Glutamatergic neuron (in vitro differentiated cells): ENCODE measurements around the gene OR2L5. TPM values are rescaled to one million over a fixed set of nuclear protein-coding genes. Genes with fewer than 3 reads are reported as not detected.

Source experiments
- DNase-seq: peaks from one replicate; pipeline ENCODE4 v3.0.0; 2022
- H3K27ac Mint-ChIP-seq: one replicate; pipeline ENCODE4 v1.8.0; 2020; ENCODE audit warnings: mild to moderate bottlenecking, mixed read lengths, inconsistent platforms; ENCODE audit not compliant: unreplicated experiment
- H3K27me3 Mint-ChIP-seq: one replicate; pipeline ENCODE4 v1.8.0; 2020; ENCODE audit warnings: mild to moderate bottlenecking, moderate library complexity, mixed read lengths, inconsistent platforms; ENCODE audit not compliant: unreplicated experiment
- H3K36me3 Mint-ChIP-seq: one replicate; pipeline ENCODE4 v1.8.0; 2020; ENCODE audit warnings: mild to moderate bottlenecking, mixed read lengths, inconsistent platforms; ENCODE audit not compliant: unreplicated experiment
- H3K4me1 Mint-ChIP-seq: one replicate; pipeline ENCODE4 v1.8.0; 2020; ENCODE audit warnings: mild to moderate bottlenecking, low read depth, mixed read lengths, inconsistent platforms; ENCODE audit not compliant: unreplicated experiment
- H3K4me3 Mint-ChIP-seq: one replicate; pipeline ENCODE4 v1.8.0; 2020; ENCODE audit warnings: mild to moderate bottlenecking, mixed read lengths, inconsistent platforms; ENCODE audit not compliant: unreplicated experiment
- H3K9me3 Mint-ChIP-seq: one replicate; pipeline ENCODE4 v1.8.0; 2020; ENCODE audit warnings: mild to moderate bottlenecking, moderate library complexity, mixed read lengths, inconsistent platforms; ENCODE audit not compliant: unreplicated experiment
- CTCF ChIP-seq: fragments of 200-600 bp; sonication (generic); IDR thresholded peaks from one replicate; pipeline ENCODE4 v1.5.0; 2021; ENCODE audit not compliant: partially characterized antibody, unreplicated experiment
- total RNA-seq: library from RNA; stranded (reverse); fragmentation: NEBNext Ultra II Directional; extraction: Animal tissue kit (Norgen Biotek cat#: 25700); gene quantifications from one replicate; pipeline ENCODE4 v1.2.1, GENCODE V29; 2021; ENCODE audit not compliant: unreplicated experiment

OR2L5 gene
- total RNA-seq, 1 donor from 2014 or later, result 0.22 TPM

GRCh38 chr1:248045209-248045608 lies 31.7 kb downstream of the OR2L5 start:
- no peak for DNase-seq
- H3K27me3 Mint-ChIP-seq, result peaks cover 1% of the 10 kb centered on the region
- no peak overlapping the region for H3K4me3 Mint-ChIP-seq
- H3K4me1 Mint-ChIP-seq, result no peaks in the 10 kb centered on the region
- TF ChIP-seq CTCF, result no peak
- H3K36me3 Mint-ChIP-seq, result peaks cover 4% of the 10 kb centered on the region
- H3K9me3 Mint-ChIP-seq, result peaks cover 12% of the 10 kb centered on the region
- H3K27ac Mint-ChIP-seq, result no peak overlapping the region

- peaks cover 4% of the 10 kb centered on the region for H3K27me3 Mint-ChIP-seq
- no peak within 1 kb of the TSS for H3K27ac Mint-ChIP-seq
- no peak for DNase-seq
- H3K9me3 Mint-ChIP-seq, result peaks cover 12% of the 10 kb centered on the region
- H3K4me3 Mint-ChIP-seq, result no peak within 1 kb of the TSS
- no peaks in the 10 kb centered on the region for H3K4me1 Mint-ChIP-seq
- TF ChIP-seq CTCF, result no peak
- H3K36me3 Mint-ChIP-seq, result peaks cover 4% of the 10 kb centered on the region
Observed at GRCh38 chr1:248046536-248046935, 33.1 kb downstream of the OR2L5 start, which contains the start of gene OR2L3. TSS of gene OR2L3 (plus strand) at chr1:248046836. CDS start at chr1:248060682, 13,846 bp downstream.

- Mint-ChIP-seq H3K27ac (no peak overlapping the region), H3K36me3 (peaks cover 4% of the 10 kb centered on the region), H3K9me3 (peaks cover 13% of the 10 kb centered on the region), H3K27me3 (peaks cover 4% of the 10 kb centered on the region), H3K4me3 (no peak overlapping the region), H3K4me1 (no peaks in the 10 kb centered on the region)
- no peak for DNase-seq
- no peak for TF ChIP-seq CTCF
Observed at GRCh38 chr1:248047008-248047407, 33.5 kb downstream of the OR2L5 start.

GRCh38 chr1:248054671-248055070 lies 41.2 kb downstream of the OR2L5 start:
- DNase-seq, result no peak
- H3K9me3 Mint-ChIP-seq, result peaks cover 12% of the 10 kb centered on the region
- peaks cover 2% of the 10 kb centered on the region for H3K27me3 Mint-ChIP-seq
- no peak overlapping the region for H3K4me3 Mint-ChIP-seq
- no peak for TF ChIP-seq CTCF
- no peaks in the 10 kb centered on the region for H3K36me3 Mint-ChIP-seq
- no peak overlapping the region for H3K27ac Mint-ChIP-seq
- no peaks in the 10 kb centered on the region for H3K4me1 Mint-ChIP-seq

GRCh38 chr1:248055261-248055660 lies 41.8 kb downstream of the OR2L5 start:
- DNase-seq, result no peak
- no peak overlapping the region for H3K27ac Mint-ChIP-seq
- H3K27me3 Mint-ChIP-seq, result peaks cover 2% of the 10 kb centered on the region
- no peak overlapping the region for H3K4me3 Mint-ChIP-seq
- peaks cover 12% of the 10 kb centered on the region for H3K9me3 Mint-ChIP-seq
- TF ChIP-seq CTCF, result no peak
- H3K36me3 Mint-ChIP-seq, result no peaks in the 10 kb centered on the region
- H3K4me1 Mint-ChIP-seq, result no peaks in the 10 kb centered on the region
